IMR-90 (cell line): Measurements from ENCODE around the gene EGR2.

Experiments used
- CHD1 ChIP-seq: IDR thresholded peaks from 2 replicates; pipeline ENCODE4 v1.6.1; 2012; ENCODE audit warnings: low read depth, low read length, improper control_type of control experiment
- FOS ChIP-seq: fragments of 150-350 bp; IDR thresholded peaks from 2 replicates; pipeline ENCODE4 v1.6.1; 2016; ENCODE audit warnings: low read depth, low read length
- MAZ ChIP-seq: IDR thresholded peaks from 2 replicates; pipeline ENCODE4 v1.6.1; 2012; ENCODE audit warnings: low read depth, mild to moderate bottlenecking, low read length, improper control_type of control experiment, moderate library complexity, borderline replicate concordance
- POLR2A ChIP-seq: IDR thresholded peaks from 2 replicates; pipeline ENCODE4 v1.6.1; 2012; ENCODE audit warnings: mild to moderate bottlenecking, low read depth, low read length
- RFX5 ChIP-seq: IDR thresholded peaks from 2 replicates; pipeline ENCODE4 v1.8.0; 2012; ENCODE audit warnings: low read depth, mild to moderate bottlenecking, low read length, moderate library complexity
- SMC3 ChIP-seq: fragments of 150-350 bp; IDR thresholded peaks from 2 replicates; pipeline ENCODE4 v1.6.1; 2016; ENCODE audit warnings: low read depth, mild to moderate bottlenecking, antibody characterized with exemption, low read length, moderate library complexity
- TF ChIP-seq, protein P1 (sequence below): fragments of 150-350 bp; IDR thresholded peaks from 2 replicates; pipeline ENCODE4 v1.6.1; 2017; ENCODE audit warnings: mild to moderate bottlenecking, antibody characterized with exemption, low read length, low read depth
- TF ChIP-seq, protein P2 (sequence below): conservative IDR thresholded peaks from 2 replicates; pipeline ENCODE4 v1.5.1; 2012; ENCODE audit warnings: mild to moderate bottlenecking, low read depth, low read length, improper control_type of control experiment
- TF ChIP-seq, protein P3 (sequence below): fragments of 150-350 bp; IDR thresholded peaks from 2 replicates; pipeline ENCODE4 v1.6.1; 2016; ENCODE audit warnings: low read depth, mild to moderate bottlenecking, low read length, moderate library complexity, borderline replicate concordance

DNA sequence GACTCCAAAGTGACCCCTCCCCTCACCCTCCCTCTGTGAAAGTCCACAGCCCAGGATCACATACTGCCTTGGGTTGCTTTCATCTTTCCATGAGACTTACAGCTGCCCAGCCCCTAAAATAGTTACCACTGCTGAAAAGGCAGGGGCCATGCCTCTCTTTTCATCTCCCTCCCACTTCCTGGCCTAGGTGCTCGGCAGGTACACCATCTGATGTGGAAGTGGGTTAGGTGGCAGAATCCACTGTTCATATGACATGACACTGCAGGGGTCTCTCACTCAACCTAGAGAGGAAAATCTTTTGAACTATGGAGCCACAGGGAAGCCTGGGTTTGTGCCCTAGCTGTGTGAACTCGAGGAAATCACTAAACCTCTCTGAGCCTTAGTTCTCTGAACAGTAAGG lies 50.4 kb downstream of the EGR2 start:
- TF ChIP-seq, protein P1, sequence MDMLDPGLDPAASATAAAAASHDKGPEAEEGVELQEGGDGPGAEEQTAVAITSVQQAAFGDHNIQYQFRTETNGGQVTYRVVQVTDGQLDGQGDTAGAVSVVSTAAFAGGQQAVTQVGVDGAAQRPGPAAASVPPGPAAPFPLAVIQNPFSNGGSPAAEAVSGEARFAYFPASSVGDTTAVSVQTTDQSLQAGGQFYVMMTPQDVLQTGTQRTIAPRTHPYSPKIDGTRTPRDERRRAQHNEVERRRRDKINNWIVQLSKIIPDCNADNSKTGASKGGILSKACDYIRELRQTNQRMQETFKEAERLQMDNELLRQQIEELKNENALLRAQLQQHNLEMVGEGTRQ, result no peak
- no peak for TF ChIP-seq POLR2A
- TF ChIP-seq, protein P2, sequence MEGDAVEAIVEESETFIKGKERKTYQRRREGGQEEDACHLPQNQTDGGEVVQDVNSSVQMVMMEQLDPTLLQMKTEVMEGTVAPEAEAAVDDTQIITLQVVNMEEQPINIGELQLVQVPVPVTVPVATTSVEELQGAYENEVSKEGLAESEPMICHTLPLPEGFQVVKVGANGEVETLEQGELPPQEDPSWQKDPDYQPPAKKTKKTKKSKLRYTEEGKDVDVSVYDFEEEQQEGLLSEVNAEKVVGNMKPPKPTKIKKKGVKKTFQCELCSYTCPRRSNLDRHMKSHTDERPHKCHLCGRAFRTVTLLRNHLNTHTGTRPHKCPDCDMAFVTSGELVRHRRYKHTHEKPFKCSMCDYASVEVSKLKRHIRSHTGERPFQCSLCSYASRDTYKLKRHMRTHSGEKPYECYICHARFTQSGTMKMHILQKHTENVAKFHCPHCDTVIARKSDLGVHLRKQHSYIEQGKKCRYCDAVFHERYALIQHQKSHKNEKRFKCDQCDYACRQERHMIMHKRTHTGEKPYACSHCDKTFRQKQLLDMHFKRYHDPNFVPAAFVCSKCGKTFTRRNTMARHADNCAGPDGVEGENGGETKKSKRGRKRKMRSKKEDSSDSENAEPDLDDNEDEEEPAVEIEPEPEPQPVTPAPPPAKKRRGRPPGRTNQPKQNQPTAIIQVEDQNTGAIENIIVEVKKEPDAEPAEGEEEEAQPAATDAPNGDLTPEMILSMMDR, result no peak
- TF ChIP-seq SMC3, result no peak
- TF ChIP-seq FOS, result no peak
- TF ChIP-seq RFX5, result no peak
- TF ChIP-seq CHD1, result no peak
- TF ChIP-seq MAZ, result no peak
- TF ChIP-seq, protein P3, sequence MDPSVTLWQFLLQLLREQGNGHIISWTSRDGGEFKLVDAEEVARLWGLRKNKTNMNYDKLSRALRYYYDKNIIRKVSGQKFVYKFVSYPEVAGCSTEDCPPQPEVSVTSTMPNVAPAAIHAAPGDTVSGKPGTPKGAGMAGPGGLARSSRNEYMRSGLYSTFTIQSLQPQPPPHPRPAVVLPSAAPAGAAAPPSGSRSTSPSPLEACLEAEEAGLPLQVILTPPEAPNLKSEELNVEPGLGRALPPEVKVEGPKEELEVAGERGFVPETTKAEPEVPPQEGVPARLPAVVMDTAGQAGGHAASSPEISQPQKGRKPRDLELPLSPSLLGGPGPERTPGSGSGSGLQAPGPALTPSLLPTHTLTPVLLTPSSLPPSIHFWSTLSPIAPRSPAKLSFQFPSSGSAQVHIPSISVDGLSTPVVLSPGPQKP, result no peak
